OCI-LY7 (cell line): Measurements from ENCODE around the gene HS1BP3. TPM values are rescaled to one million over a fixed set of nuclear protein-coding genes. Genes with fewer than 3 reads are reported as not detected.

Source experiments
- BruUV-seq: library from RNA; stranded (reverse); fragments of 400-500 nt; replicated peaks from 2 replicates; lab custom pipeline; 2021; lab: Mats Ljungman, UMichigan
- CTCF ChIA-PET: fragments of 300-600 bp; sonication (Branson Sonifier 250); formaldehyde crosslinking; loops from one replicate; lab custom pipeline; 2022; ENCODE audit warnings: antibody characterized with exemption; ENCODE audit not compliant: unreplicated experiment; lab: Charles Lee
- POLR2A ChIA-PET: fragments of 300-600 bp; sonication (Branson Sonifier 250); formaldehyde crosslinking; loops from one replicate; lab custom pipeline; 2022; ENCODE audit warnings: antibody characterized with exemption; lab: Charles Lee
- DNase-seq: peaks from one replicate; pipeline ENCODE4 v3.0.0-alpha.2; 2015; ENCODE audit warnings: low spot score
- H2AFZ ChIP-seq: fragments of 200-600 bp; sonication (generic), shearing (Covaris generic); 2 replicates; pipeline ENCODE4 v1.6.1; 2014; ENCODE audit warnings: mild to moderate bottlenecking, antibody characterized with exemption, low read length, moderate library complexity
- H3K27ac ChIP-seq: fragments of 200-600 bp; sonication (generic); 2 replicates; pipeline ENCODE4 v1.5.1; 2014; ENCODE audit warnings: mixed run types, low read depth, mild to moderate bottlenecking, moderate library complexity, low read length, inconsistent platforms; ENCODE audit not compliant: poor library complexity, severe bottlenecking
- H3K36me3 ChIP-seq: fragments of 200-600 bp; sonication (generic); 2 replicates; pipeline ENCODE4 v1.6.1; 2014; ENCODE audit warnings: mild to moderate bottlenecking, antibody characterized with exemption, low read length, moderate library complexity, mixed read lengths; ENCODE audit not compliant: insufficient read depth
- H3K4me1 ChIP-seq: fragments of 200-600 bp; sonication (generic); 2 replicates; pipeline ENCODE4 v1.5.1; 2014; ENCODE audit warnings: mild to moderate bottlenecking, low read length; ENCODE audit not compliant: insufficient read depth, poor library complexity, severe bottlenecking
- H3K4me2 ChIP-seq: fragments of 200-600 bp; sonication (generic); 2 replicates; pipeline ENCODE4 v1.6.1; 2014; ENCODE audit warnings: mild to moderate bottlenecking, low read length
- H3K4me3 ChIP-seq: fragments of 200-600 bp; sonication (generic); 2 replicates; pipeline ENCODE4 v1.5.1; 2014; ENCODE audit warnings: mild to moderate bottlenecking, low read depth, low read length; ENCODE audit not compliant: poor library complexity, severe bottlenecking
- H3K79me2 ChIP-seq: fragments of 200-600 bp; sonication (generic); 2 replicates; pipeline ENCODE4 v1.6.1; 2016; ENCODE audit warnings: low read depth, mild to moderate bottlenecking, low read length, moderate library complexity, mixed read lengths; ENCODE audit not compliant: insufficient read depth
- H3K9me2 ChIP-seq: fragments of 200-600 bp; sonication (generic); 2 replicates; pipeline ENCODE4 v1.6.1; 2016; ENCODE audit warnings: mild to moderate bottlenecking, low read length, mixed read lengths; ENCODE audit not compliant: insufficient read depth
- H3K9me3 ChIP-seq: fragments of 200-600 bp; sonication (generic); 2 replicates; pipeline ENCODE4 v1.6.1; 2014; ENCODE audit warnings: mild to moderate bottlenecking, mixed run types, low read length, mixed read lengths
- H4K20me1 ChIP-seq: fragments of 200-600 bp; sonication (generic); 2 replicates; pipeline ENCODE4 v1.6.1; 2014; ENCODE audit warnings: mild to moderate bottlenecking, antibody characterized with exemption, low read length, moderate library complexity, mixed read lengths; ENCODE audit not compliant: insufficient read depth
- CTCF ChIP-seq: fragments of 200-600 bp; sonication (generic); conservative IDR thresholded peaks from 2 replicates; pipeline ENCODE4 v1.5.1; 2014; ENCODE audit warnings: mild to moderate bottlenecking, antibody characterized with exemption, low read length, moderate library complexity, mixed read lengths
- EZH2phosphoT487 ChIP-seq: fragments of 200-600 bp; sonication (generic); IDR thresholded peaks from 2 replicates; pipeline ENCODE4 v1.6.1; 2018; ENCODE audit warnings: low read depth, borderline replicate concordance, mild to moderate bottlenecking, mixed run types, antibody characterized with exemption, low read length, moderate library complexity, mixed read lengths
- intact Hi-C: fragments of 100-400 bp; cut with micrococcal nuclease; formaldehyde crosslinking; loops from one replicate; pipeline ENCODE4 v1.10.0; 2022; ENCODE audit not compliant: unreplicated experiment
- total RNA-seq, 2 experiments: library from RNA; depleted of rRNA in 1 of 2; stranded (reverse); fragments of >200 nt in 1 of 2; shearing (Covaris generic) in 1 of 2; gene quantifications; 2 replicates each; pipeline ENCODE4 v1.2.3, GENCODE V29; 2014 to 2022

HS1BP3 gene
- total RNA-seq, 2 experiments from 2014 or later: 10.6 to 15.2 TPM

- intact Hi-C loops: no loop called here
- TF ChIP-seq CTCF (no peak), EZH2phosphoT487 (no peak)
- ChIA-PET CTCF (interaction anchor here (1.4 kb wide), 1 partner anchor 13 kb away, joined by 3 read pairs; no protein-coding TSS in a partner anchor), POLR2A (interaction anchor here (1.0 kb wide), 1 partner anchor 17 kb away, joined by 3 read pairs; no protein-coding TSS in a partner anchor)
- H3K79me2 ChIP-seq: no peaks in the 10 kb centered on the region
- no peak overlapping the region for H3K4me3 ChIP-seq
- H3K4me1 ChIP-seq: no peaks in the 10 kb centered on the region
- no peak overlapping the region for H3K4me2 ChIP-seq
- no peak for DNase-seq
- no peaks in the 10 kb centered on the region for H3K36me3 ChIP-seq
- H4K20me1 ChIP-seq: no peaks in the 10 kb centered on the region
- H3K27ac ChIP-seq: no peak overlapping the region
- H3K9me2 ChIP-seq: no peaks in the 10 kb centered on the region
- H2AFZ ChIP-seq: no peak overlapping the region
- H3K9me3 ChIP-seq: no peaks in the 10 kb centered on the region
- no TSS peak for BruUV-seq
Measured at GRCh38 chr2:20582600-20583221, 68.2 kb downstream of the HS1BP3 start.

GRCh38 chr2:20580690-20581437 is 70.0 kb downstream of the HS1BP3 start:
- no peak overlapping the region for H2AFZ ChIP-seq
- POLR2A ChIA-PET: no interaction called here
- TF ChIP-seq CTCF: no peak
- TF ChIP-seq EZH2phosphoT487: no peak
- no peak overlapping the region for H3K27ac ChIP-seq
- no peaks in the 10 kb centered on the region for H3K36me3 ChIP-seq
- no peaks in the 10 kb centered on the region; the same call in 1 of the 2 replicates for H4K20me1 ChIP-seq
- no peaks in the 10 kb centered on the region for H3K79me2 ChIP-seq
- H3K4me1 ChIP-seq: peaks cover 9% of the 10 kb centered on the region
- no peak for DNase-seq
- no peaks in the 10 kb centered on the region for H3K9me3 ChIP-seq
- CTCF ChIA-PET: no interaction called here
- no TSS peak for BruUV-seq
- H3K9me2 ChIP-seq: no peaks in the 10 kb centered on the region
- H3K4me2 ChIP-seq: no peak overlapping the region
- intact Hi-C loops: no loop called here
- no peak overlapping the region for H3K4me3 ChIP-seq

DNA sequence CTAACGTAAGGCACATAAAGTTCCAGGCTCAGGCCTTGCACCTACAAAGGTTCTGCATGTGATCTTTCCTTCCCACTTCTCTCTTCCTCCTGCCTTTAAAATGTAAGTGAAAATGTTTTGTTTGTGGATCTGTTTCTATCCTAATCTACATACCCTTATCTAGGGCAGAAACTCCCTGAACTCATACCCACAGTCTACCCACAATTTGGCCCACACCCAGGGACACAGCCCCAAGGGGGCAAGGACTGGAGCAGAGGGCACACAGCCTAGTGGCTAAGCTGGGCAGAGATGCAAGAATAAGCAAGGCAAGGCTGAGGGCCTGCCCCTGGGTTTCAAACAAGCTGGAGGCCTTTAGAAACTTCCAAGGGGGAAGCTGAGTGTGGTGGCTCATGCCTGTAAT is 71.0 kb downstream of the HS1BP3 start:
- Histone ChIP-seq H3K4me1 (peaks cover 9% of the 10 kb centered on the region), H2AFZ (no peak overlapping the region), H3K36me3 (no peaks in the 10 kb centered on the region), H4K20me1 (no peaks in the 10 kb centered on the region; the same call in 1 of the 2 replicates), H3K9me3 (no peaks in the 10 kb centered on the region), H3K4me2 (no peak overlapping the region), H3K27ac (no peak overlapping the region), H3K4me3 (no peak overlapping the region), H3K79me2 (no peaks in the 10 kb centered on the region), H3K9me2 (no peaks in the 10 kb centered on the region)
- intact Hi-C loops: no loop called here
- CTCF ChIA-PET: no interaction called here
- no peak for DNase-seq
- BruUV-seq: no TSS peak
- TF ChIP-seq EZH2phosphoT487: no peak
- TF ChIP-seq CTCF: no peak
- POLR2A ChIA-PET: no interaction called here
